GM12874 (cell line): ENCODE results near the gene ISLR.

Source experiments
- TF ChIP-seq, protein P1 (sequence below): IDR thresholded peaks from 2 replicates; pipeline ENCODE4 v1.5.1; 2011; ENCODE audit warnings: low read depth, mild to moderate bottlenecking, control low read depth, low read length, moderate library complexity; ENCODE audit not compliant: insufficient read depth

Gene ISLR

GRCh38 chr15:74178326-74179100 lies 5.0 kb downstream of the ISLR start:
- TF ChIP-seq, protein P1, sequence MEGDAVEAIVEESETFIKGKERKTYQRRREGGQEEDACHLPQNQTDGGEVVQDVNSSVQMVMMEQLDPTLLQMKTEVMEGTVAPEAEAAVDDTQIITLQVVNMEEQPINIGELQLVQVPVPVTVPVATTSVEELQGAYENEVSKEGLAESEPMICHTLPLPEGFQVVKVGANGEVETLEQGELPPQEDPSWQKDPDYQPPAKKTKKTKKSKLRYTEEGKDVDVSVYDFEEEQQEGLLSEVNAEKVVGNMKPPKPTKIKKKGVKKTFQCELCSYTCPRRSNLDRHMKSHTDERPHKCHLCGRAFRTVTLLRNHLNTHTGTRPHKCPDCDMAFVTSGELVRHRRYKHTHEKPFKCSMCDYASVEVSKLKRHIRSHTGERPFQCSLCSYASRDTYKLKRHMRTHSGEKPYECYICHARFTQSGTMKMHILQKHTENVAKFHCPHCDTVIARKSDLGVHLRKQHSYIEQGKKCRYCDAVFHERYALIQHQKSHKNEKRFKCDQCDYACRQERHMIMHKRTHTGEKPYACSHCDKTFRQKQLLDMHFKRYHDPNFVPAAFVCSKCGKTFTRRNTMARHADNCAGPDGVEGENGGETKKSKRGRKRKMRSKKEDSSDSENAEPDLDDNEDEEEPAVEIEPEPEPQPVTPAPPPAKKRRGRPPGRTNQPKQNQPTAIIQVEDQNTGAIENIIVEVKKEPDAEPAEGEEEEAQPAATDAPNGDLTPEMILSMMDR, result no peak

DNA sequence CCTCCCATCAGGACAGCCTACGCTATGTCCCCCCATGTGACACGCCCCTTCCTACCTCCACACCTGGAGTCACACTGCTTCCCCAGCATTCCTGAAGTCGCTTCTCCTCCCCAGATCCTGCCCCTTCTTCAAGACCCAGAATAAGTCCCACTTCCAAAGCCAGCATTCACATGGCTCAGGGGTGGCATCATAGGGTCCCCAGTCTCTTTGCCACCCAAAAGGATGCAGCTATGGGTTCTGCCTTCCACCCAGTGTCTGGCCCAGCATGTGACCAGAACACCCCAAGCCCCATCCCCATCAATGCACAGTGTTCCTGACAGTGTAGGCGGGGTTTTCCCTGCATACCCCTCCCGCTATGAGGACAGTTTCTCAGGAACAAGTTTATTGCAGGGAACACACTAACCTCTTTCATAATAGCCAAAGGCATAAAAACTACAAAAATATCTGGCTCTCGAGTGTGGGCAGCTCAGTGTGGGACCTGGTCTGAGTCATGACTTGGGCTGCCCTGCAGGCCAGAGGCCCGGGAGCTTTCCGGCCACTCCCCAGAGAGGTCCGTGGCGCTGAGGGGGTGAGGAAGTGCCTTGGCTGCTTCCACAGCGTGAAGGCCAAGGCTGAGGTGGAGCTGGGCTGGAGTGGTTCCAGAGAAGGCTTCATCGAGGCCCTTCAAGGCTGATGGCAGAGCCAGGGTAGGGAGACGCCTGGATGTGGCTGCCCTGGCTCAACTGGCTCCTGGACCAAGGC lies 5.8 kb downstream of the ISLR start:
- TF ChIP-seq, protein P1, result no peak

GRCh38 chr15:74179983-74180880 lies 6.7 kb downstream of the ISLR start:
- TF ChIP-seq, protein P1, result no peak

DNA sequence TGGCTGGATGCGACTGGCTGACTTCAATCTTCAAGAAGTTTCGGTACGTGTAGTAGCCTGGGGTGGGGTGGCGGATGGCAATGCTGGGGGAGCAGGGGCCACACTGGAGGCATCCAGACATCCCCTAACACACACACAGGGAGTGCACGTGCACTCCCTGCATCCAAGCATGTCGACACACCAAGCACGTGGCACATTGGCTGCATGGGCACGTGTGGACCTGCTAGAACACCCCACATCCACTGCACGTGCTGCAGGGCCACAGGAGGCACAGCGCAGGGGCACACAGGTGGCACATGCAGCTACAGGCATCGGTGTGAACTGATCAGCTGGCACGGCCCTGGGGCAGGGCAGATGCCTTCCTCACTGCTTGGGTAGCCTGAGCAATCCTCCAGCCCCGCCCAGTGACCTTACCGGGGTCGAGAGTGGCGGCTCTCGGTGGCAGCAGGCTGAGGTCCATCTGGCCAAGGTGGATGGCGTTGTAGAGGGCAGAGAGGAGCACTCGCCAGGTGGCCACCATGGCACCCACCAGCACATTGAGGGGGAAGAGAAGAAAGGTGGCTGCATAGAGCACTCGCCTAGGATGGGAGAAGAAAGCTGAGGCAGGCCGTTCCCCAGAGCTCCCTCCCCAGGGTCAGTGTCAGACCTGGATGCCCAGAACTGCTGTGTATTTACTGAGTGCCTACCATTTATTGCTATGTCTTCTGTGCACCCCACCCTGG lies 7.5 kb downstream of the ISLR start:
- TF ChIP-seq, protein P1, result no peak

DNA sequence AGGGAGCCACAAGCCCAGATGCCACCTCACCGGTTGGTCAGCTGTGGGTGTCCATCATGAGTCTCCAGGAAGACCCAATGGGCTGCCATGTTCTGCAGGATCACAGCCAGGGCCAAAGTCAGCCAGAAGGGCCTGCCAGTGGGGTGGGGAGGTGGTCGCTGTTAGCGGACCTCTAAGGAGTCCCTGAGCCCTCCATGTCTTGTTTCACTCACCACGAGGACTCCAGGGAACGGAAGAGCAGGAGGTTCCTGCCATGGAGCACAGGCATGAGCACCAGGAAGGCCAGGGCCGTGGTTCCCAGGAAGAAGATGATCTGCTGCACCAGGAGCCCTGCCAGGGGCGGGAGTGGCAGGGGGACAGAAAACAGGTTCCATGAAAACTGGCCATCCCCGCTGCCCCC lies 8.6 kb downstream of the ISLR start:
- TF ChIP-seq, protein P1, result no peak

- TF ChIP-seq, protein P1, result no peak
Measured at GRCh38 chr15:74184582-74185091, 11.1 kb downstream of the ISLR start.
